Choroid plexus epithelial cell (primary cell): ENCODE results near the gene KIRREL3.

ENCODE experiments used
- DNase-seq: peaks from one replicate; pipeline ENCODE4 v3.0.0-alpha.2; 2010; ENCODE audit warnings: low read depth
- H3K4me3 ChIP-seq: 2 replicates; pipeline ENCODE4 v1.5.1; 2011; ENCODE audit warnings: low read depth, mild to moderate bottlenecking, control low read depth, low read length, moderate library complexity
- CTCF ChIP-seq: conservative IDR thresholded peaks from 2 replicates; pipeline ENCODE4 v1.5.1; 2011; ENCODE audit warnings: low read depth, mild to moderate bottlenecking, control low read depth, inconsistent platforms, low read length, moderate library complexity

Gene KIRREL3

GRCh38 chr11:126660321-126660720, 340.2 kb downstream of the KIRREL3 start:
- DNase-seq, result no peak
- no peak overlapping the region for H3K4me3 ChIP-seq
- TF ChIP-seq CTCF, result no peak

GRCh38 chr11:126658306-126659056, 342.1 kb downstream of the KIRREL3 start:
- H3K4me3 ChIP-seq, result no peak overlapping the region
- TF ChIP-seq CTCF, result no peak
- no peak for DNase-seq

GRCh38 chr11:126655807-126656128, 344.8 kb downstream of the KIRREL3 start:
- TF ChIP-seq CTCF, result no peak
- DNase-seq, result peak; percentile 8
- no peak overlapping the region for H3K4me3 ChIP-seq

- no peak overlapping the region for H3K4me3 ChIP-seq
- TF ChIP-seq CTCF, result no peak
- no peak for DNase-seq
These were observed 345.4 kb downstream of the KIRREL3 start for GRCh38 chr11:126654886-126655806.

GRCh38 chr11:126653040-126653439, 347.5 kb downstream of the KIRREL3 start:
- no peak overlapping the region for H3K4me3 ChIP-seq
- DNase-seq, result no peak
- no peak for TF ChIP-seq CTCF

GRCh38 chr11:126647735-126648134, 352.8 kb downstream of the KIRREL3 start:
- TF ChIP-seq CTCF, result no peak
- no peak overlapping the region for H3K4me3 ChIP-seq
- DNase-seq, result peak; percentile 55
